Ovary (tissue), 3 donors: Measurements from ENCODE around the gene SDK1.

Experiments
- CTCF ChIP-seq, 3 donors: fragments of 450-650 bp in 2 of 3; fragments of 200-600 bp in 1 of 3; IDR thresholded peaks; one replicate each; pipeline versions ENCODE4 v1.5.1 to v1.8.0; 2016 to 2022; ENCODE audit warnings: antibody characterized with exemption in 3 of 3, mild to moderate bottlenecking in 1 of 3
- POLR2A ChIP-seq: fragments of 450-650 bp; IDR thresholded peaks from one replicate; pipeline ENCODE4 v1.6.1; 2017; ENCODE audit warnings: antibody characterized with exemption, mild to moderate bottlenecking, moderate library complexity
- donor health status: DM: no; HTN: no; CAD: no.

- no peak for TF ChIP-seq POLR2A
- TF ChIP-seq CTCF (IDR thresholded peaks at IDR 0.05): no peak
Observed at GRCh38 chr7:3892686-3893085, 591.6 kb downstream of the SDK1 start.
